GM21786 (cell line): ENCODE data around the gene NUB1.
A peak's percentile ranks its signal among the peaks of the same experiment; 100 is the strongest.

Source experiments
- ATAC-seq: cut with Tn5 transposase; IDR thresholded peaks from one replicate; pipeline ENCODE4 v1.9.1; 2021; ENCODE audit not compliant: unreplicated experiment

NUB1 gene

DNA sequence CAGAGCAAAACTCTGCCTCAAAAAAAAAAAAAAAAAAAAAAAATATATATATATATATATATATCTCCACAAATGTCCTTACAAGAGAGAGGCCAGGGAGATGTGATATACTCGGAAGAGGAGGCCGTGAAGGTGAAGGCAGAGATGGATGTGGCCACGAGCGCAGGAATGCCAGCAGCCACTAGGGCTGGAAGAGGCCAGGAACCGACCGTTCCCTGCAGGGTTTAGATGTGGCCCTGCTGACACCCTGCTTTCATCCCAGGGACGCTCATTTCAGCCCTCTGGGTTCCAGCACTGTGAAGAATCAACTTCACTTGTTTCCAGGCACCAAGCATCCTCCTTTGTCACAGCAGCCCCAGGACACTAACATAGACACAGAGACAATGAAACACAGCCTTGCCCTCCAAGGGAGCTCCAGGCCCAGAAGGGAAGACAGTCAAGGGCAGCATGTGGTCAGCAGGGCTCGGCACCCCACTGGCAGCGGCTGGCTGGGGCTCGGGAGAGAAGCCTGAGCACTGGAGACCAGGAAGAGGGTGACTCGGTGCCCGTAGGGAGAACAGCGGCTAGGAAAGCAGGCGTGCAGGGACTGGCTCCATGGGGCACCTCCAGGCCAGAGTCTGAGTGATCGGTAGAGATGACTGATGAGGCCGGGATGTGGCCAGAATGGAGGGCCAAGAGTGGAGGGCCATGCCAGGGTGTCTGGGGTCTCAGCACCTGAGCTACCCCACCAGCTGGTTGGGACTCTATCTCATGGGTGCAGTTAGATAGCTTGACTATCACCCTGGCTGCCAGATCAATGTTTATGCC is 60.6 kb downstream of the NUB1 start:
- ATAC-seq, result no peak

DNA sequence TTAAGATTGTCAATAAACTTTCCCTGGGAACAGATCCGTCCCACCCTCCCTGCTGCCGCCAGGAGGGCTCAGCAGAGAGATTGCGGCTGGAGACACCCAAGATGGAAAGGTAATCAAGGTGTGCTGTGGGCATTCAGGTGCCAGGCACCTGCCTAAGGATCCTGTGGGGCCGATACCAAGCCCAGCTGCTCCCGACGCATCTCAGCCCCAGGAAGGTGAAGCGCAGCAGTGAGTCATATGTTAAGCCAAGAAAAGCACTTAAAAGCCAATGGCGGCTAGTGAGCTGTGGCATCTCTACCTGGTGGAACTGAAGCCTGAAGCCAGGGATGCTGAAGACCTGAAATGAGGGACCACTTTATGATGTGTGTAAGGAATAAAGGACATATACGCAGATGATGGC is 62.2 kb downstream of the NUB1 start:
- ATAC-seq, result no peak

GRCh38 chr7:151404216-151405011 is 62.8 kb downstream of the NUB1 start:
- ATAC-seq, result no peak

DNA sequence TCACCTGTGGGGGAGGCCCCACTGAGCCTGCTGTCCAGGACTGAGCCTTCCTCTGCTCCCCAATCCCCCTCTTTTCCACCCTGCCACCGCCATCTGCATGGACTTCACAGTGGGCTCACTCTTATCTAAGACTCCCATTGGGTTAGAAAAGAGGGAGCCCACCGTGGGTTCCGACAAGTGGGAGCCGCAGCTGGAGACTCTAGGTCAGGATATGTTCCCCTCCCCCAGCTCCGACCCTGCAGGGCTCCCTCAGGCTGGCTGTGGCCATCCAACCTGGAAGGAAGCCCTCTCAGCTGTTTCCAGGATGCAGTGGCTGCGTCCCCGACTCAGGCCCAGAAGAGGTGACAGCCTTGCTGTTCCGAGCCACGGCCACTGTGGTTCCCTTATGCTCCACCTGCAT is 63.4 kb downstream of the NUB1 start:
- ATAC-seq, result no peak

- no peak for ATAC-seq
Measured at GRCh38 chr7:151405588-151405987, 64.0 kb downstream of the NUB1 start.

DNA sequence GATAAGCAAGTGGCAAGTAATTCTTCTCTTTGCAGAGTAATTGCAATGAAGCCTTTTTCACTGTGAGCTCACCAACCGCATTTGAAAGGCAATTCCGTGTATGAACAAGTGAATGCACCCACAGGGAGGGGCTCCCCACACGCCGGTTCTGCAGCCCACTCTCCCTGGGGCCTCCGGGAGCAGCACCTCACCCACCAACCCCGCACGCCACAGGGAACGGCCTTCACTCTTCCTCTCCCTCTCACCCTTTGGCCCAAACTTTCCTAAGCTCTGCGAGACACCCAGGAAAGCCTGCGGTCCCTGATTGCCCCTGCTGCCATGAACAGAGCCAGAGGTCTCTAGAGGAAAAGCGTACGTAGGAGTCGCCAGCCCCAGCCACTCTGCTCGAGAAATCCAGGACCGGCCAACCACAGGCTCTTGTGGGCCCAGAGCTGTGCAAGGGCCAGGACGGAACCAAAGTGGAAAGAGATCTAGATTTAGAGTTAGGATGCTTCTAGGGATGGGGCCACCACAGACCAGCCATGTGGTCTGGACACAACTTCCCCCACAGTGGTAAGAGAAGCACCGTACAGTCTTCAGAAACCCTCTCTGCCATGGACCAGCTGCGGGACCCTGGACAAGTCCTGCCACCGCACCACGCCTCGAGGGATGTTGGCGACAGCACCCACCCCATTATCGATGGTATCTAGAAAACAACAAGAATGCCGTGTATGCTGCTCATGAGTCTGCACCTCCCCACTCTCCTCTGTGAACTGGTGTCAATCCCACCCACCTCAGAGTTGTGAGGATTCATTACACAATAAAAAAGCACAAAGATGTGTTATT is 64.7 kb downstream of the NUB1 start:
- ATAC-seq, result no peak

GRCh38 chr7:151406886-151407583 is 65.4 kb downstream of the NUB1 start:
- no peak for ATAC-seq

DNA sequence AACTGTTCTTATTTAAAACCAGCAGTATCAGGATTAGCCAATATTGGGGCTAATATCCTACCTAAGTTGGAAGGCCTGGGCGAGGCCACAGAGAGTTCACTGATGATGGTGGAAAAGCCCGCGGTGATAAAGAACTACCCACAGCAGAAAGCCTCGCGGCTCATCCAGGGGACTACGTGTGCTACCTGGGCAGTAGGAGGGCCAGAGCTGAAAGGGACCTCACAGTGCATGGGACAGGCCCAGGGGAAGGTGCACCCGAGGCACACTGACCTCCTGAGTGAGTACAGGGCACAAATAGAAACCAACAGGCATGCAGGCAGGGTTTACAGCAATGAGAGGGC is 66.9 kb downstream of the NUB1 start:
- ATAC-seq, result no peak

DNA sequence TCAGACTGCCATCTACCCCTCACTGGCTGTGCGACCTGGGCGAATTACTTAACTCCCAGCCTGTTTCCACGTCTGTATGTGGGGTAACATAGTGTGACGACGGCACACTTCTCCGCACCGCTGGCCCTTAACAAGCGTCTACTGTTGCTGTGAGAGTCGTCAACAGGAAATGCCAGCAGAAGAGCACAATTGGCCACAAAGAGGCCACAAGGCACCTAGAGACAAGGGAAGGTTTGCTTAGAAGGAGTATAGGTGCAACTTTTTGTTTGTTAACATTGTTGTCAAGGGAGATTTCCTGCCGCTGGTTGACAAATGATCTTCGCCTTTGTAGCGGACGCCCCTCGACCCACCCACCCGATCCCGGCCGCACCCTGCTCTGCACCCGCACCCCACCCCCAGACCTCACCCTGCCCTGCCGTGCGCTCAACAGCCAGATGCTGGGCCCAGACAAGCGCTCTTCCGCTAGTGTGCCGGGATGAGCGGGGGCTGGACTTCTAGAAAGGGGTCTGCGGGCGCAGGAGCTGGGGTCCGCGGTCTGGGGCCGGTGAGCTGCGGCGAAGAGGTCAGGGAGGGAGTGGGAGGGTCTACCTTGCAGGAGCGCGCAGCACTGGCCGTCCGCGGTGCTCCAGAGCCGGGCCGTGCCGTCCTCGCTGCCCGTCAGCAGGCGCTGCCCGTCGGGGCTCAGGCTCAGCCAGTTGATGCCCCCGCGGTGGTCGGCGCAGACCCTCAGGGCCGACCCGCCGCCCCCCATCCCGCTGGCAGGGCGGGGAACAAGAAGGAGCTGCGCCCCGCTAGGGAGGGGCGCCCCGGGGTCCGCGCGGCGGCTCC is 67.4 kb downstream of the NUB1 start:
- peak; percentile 91 for ATAC-seq

DNA sequence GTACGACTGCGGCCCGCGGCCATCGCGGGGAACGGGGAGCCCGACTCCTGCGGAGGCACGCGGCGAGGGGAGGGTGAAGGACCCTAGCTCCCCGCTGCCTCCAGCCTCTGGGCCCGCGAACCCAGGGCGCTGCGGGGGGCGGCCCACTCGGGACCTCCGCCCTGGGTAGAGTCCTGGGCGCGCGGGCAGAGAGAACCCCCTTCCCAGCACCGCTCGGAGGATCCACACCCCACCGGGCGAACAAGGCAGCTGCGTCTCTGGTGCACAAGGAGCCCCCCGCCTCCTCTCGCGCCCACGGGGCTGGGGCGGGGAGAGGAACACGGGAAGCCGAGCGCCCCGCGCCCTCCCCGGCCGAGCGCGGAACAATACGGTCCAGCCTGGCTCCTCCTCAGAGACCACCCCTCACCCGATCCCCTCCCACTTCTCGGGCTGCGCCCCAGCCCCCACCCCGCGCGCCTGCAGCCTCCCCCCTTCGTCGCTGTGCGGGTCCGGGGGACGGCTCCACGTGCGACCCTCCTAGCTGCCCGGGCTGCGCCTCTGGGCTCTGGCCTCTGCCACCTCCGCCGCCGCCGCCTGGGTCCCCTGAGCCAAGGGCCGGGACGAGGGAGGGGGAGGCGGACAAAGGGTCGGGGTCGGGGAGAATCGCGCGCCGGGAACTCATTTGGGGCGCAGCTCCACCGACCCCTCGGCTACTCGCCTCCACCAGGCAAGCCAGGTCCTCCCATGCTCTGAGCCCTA is 68.2 kb downstream of the NUB1 start, which contains the start of gene WDR86:
TSS of gene WDR86 (minus strand) at position 372 of the 738 bp plus-strand sequence. CDS start 449 bp downstream, outside the sequence.
- no peak for ATAC-seq

- no peak for ATAC-seq
Measured at GRCh38 chr7:151410405-151411390, 69.1 kb downstream of the NUB1 start.

DNA sequence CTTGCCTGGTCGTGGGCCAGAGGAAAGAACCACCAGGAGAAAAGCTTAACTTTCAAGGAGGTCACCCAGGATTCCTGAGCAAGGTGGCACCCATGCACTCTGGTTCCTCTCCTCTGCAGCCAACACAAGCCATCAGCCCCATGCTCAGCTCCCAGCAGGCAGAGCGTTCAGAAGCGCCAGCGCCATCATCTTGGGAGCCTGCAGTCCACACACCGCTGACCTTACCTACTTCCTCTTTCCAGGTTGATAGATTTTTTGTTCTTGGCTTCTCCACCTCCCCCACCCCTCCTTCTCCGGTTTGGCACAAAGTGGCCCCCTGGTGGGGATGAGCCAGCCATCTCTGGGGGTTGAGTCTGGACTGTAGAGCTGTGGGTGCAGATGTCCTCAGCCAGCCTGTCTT is 69.9 kb downstream of the NUB1 start:
- ATAC-seq, result no peak

- ATAC-seq, result no peak
Measured at GRCh38 chr7:151412318-151412717, 70.7 kb downstream of the NUB1 start.

DNA sequence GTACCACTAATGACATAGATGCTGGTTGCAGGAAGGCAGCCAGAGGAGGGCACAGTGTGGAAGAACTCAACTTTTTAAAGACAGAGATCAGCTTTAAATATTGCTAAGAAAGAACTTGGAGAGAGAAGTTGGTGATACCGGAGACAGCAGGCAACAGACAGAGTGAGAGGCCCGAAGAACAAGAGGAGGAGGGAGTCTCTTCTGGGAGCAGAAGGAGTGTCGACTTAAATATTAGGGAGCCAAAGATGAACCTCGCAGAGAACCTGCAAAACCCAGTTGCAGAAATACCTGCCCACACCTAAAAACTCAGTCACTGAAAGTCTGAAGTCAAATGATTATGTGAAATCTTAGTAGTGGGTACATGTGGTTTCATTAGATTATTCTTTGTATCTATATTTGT is 71.6 kb downstream of the NUB1 start:
- no peak for ATAC-seq

DNA sequence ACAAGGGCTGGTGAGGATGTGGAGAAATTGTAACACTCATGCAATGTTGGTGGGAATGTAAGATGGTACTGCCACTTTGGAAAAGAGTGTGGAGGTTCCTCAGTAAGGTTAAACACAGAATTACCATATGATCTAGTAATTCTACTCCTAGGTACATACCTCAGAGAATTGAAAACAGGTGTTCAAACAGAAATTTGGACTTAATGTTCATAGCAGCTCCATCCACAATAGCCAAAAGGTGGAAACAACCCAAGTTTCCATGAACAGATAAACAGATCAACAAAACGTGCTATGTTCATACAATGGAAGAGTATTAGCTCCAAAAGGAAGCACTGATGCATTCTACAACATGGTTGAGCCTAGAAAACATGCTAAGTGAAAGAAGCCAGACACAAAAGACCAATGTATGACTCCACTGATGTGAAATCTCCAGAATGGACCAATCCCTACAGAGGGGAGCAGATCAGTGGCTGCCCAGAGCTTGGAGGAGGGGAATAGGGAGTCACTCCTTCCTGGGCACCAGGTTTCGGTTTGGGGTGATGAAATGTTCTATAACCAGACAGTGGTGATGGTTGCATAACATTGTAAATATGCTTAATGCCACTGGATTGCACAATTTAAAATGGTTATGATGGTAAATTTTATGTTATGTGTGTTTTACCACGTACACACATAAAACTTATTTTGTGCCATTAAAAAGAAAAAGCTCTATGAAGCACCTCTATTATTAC is 73.9 kb downstream of the NUB1 start:
- no peak for ATAC-seq

DNA sequence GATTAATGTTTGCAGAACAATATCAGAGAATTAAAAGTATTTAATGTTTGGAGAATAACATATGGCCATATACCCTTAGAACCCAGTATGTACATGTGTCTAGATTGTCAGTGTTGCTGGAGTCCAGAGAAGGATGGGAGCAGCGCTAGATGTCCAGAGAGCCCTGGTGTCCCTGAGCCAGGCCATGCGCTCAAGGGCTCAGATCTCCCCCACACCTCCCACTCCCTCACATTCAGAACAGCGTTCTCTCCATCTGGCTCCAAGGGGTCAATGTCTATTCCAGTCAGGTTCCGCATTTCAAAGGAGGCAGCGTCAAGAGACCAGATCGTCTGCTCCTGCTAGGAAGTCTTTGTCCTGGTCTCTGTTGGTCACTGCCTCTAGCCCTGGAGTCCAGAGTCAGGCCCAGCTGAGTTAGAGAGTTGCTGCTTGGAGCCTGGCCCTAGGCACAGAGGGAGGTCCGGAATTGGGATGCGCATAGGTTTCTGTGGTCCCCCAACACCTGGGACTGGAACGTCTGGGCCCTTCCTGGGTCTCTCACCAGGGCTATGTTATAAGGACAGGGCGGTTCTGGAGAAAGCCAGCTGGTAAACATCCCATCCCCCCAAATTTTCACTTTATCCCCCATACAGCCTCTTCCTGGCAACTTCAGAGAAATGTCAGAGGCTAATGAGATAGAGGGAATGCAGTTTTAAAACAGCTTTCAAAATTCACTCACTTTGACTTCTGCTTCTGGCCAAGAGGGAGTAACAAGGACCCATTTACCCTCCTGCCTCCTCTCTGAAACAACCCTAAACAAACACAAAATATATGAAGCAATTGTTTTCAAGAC is 74.7 kb downstream of the NUB1 start:
- no peak for ATAC-seq

DNA sequence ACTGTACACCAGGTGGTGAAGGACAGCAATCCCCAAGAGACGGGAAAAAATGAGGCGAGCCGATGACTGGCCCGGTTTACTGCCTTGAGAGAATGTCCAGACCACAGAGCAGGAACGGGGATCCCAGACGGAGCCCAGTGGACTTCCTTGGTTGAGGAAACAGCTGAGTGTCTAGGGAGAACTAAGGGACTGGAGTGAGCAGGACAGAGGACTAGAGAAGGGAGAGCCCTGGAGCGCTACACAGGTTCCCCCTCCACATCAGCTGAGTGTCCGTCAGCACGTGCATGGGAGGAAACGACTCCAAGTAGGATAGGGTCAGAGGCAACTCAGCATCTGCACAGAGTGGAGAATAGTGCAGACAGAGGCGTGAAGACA is 75.3 kb downstream of the NUB1 start:
- ATAC-seq, result no peak
